ENCODE measurements around the gene CNNM3. TPM values are rescaled to one million over a fixed set of nuclear protein-coding genes. Genes with fewer than 3 reads are reported as not detected.
A peak's percentile ranks its signal among the peaks of the same experiment; 100 is the strongest.

CNNM3 gene
- total RNA-seq, 2 experiments from 2014 or later = 13.5 to 18.6 TPM

DNA sequence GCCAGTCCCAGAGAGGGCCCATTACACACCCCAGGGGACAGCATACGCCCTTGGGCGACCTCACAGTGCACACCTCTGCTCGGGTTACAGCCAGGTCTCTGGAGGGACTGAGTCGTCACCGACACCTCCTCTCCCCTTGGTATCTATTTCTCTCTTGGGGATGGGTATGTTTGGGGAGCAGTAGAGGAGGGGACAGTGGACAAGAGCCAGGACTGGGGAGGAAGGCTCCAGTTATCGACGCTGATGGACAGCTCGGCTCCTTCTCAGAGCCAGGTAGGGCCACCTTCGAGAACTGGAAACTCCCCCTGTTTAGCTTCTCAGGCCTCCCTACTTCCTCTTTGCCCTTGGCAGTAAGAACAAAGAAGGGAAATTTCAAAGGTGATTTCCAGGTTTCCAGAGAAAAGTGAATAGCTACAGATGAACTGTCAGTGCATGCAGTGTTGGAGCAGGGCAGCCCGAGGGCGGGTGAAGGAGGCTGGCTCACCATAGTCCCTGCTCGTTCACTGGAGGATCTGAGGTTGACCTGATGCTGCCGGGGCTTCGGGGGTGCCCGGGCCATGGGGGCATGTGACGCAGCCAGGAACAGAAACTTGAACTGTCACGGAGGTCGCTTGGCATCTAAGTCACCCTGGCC is 58.2 kb downstream of the CNNM3 start:
- Histone ChIP-seq H3K36me3 (ENCODE audit: insufficient read depth, low read length) (no peaks in the 10 kb centered on the region), H3K9me2 (ENCODE audit: insufficient read depth, low read length) (no peaks in the 10 kb centered on the region), H3K4me3 (ENCODE audit: low read depth, low read length, poor library complexity, severe bottlenecking) (no peak overlapping the region), H3K9me3 (ENCODE audit: low read length) (no peaks in the 10 kb centered on the region), H3K4me2 (ENCODE audit: low read length) (0 out of 2 replicates have a peak overlapping the region, but pooled peaks have one; percentile 6), H3K79me2 (ENCODE audit: insufficient read depth, low read depth, low read length) (no peaks in the 10 kb centered on the region), H4K20me1 (ENCODE audit: insufficient read depth, low read length) (no peaks in the 10 kb centered on the region), H3K4me1 (ENCODE audit: insufficient read depth, low read length, poor library complexity, severe bottlenecking) (peaks cover 3% of the 10 kb centered on the region), H2AFZ (ENCODE audit: low read length) (no peak overlapping the region), H3K27ac (ENCODE audit: low read depth, low read length, poor library complexity, severe bottlenecking) (no peak overlapping the region)
- ChIA-PET POLR2A (no interaction called here), CTCF (ENCODE audit: unreplicated experiment) (no interaction called here)
- DNase-seq (ENCODE audit: low spot score) = no peak
- intact Hi-C loops (cut with micrococcal nuclease; ENCODE audit: unreplicated experiment) = no loop called here
- BruUV-seq (replicated peaks) = no TSS peak
- TF ChIP-seq EZH2phosphoT487 (IDR thresholded peaks at IDR 0.05; ENCODE audit: borderline replicate concordance, low read depth, low read length) = no peak
- TF ChIP-seq CTCF (conservative IDR thresholded peaks at IDR 0.05; ENCODE audit: low read length) = no peak

GRCh38 chr2:96875498-96876268 is 59.6 kb downstream of the CNNM3 start:
- Histone ChIP-seq H3K27ac (ENCODE audit: low read depth, low read length, poor library complexity, severe bottlenecking) (no peak overlapping the region), H3K9me3 (ENCODE audit: low read length) (no peaks in the 10 kb centered on the region), H3K4me1 (ENCODE audit: insufficient read depth, low read length, poor library complexity, severe bottlenecking) (peaks cover 3% of the 10 kb centered on the region), H2AFZ (ENCODE audit: low read length) (no peak overlapping the region), H3K79me2 (ENCODE audit: insufficient read depth, low read depth, low read length) (no peaks in the 10 kb centered on the region), H4K20me1 (ENCODE audit: insufficient read depth, low read length) (no peaks in the 10 kb centered on the region), H3K4me3 (ENCODE audit: low read depth, low read length, poor library complexity, severe bottlenecking) (no peak overlapping the region), H3K4me2 (ENCODE audit: low read length) (no peak overlapping the region), H3K36me3 (ENCODE audit: insufficient read depth, low read length) (no peaks in the 10 kb centered on the region), H3K9me2 (ENCODE audit: insufficient read depth, low read length) (no peaks in the 10 kb centered on the region)
- intact Hi-C loops (cut with micrococcal nuclease; ENCODE audit: unreplicated experiment) = no loop called here
- CTCF ChIA-PET (ENCODE audit: unreplicated experiment) = no interaction called here
- TF ChIP-seq EZH2phosphoT487 (IDR thresholded peaks at IDR 0.05; ENCODE audit: borderline replicate concordance, low read depth, low read length) (no peak), CTCF (conservative IDR thresholded peaks at IDR 0.05; ENCODE audit: low read length) (no peak)
- POLR2A ChIA-PET = interaction anchor here (0.6 kb wide), 1 partner anchor 229 kb away, joined by 3 read pairs; no protein-coding TSS in a partner anchor
- no TSS peak for BruUV-seq (replicated peaks)
- no peak for DNase-seq (ENCODE audit: low spot score)
